ENCODE measurements around the gene PSMD10.
A peak's percentile ranks its signal among the peaks of the same experiment; 100 is the strongest.

Gene PSMD10

GRCh38 chrX:108091264-108091877 is at the start of gene PSMD10, which contains the start of gene ATG4A:
Gene PSMD10 (minus strand): TSS chrX:108091542. CDS start chrX:108091520, 22 bp downstream.
Gene ATG4A (plus strand): TSS chrX:108091778. CDS start chrX:108091827, 49 bp downstream.
- peak; percentile 85 for DNase-seq

GRCh38 chrX:108138814-108139702 is 47.7 kb upstream of the PSMD10 start:
- DNase-seq, result no peak

- no peak for DNase-seq
Observed at GRCh38 chrX:108134724-108135123, 43.4 kb upstream of the PSMD10 start.

GRCh38 chrX:108132876-108133275 is 41.5 kb upstream of the PSMD10 start:
- no peak for DNase-seq

GRCh38 chrX:108132034-108132433 is 40.7 kb upstream of the PSMD10 start:
- DNase-seq, result no peak

GRCh38 chrX:108131471-108131870 is 40.1 kb upstream of the PSMD10 start:
- DNase-seq, result no peak

- DNase-seq, result no peak
Observed at GRCh38 chrX:108130889-108131288, 39.5 kb upstream of the PSMD10 start.

GRCh38 chrX:108127152-108127551 is 35.8 kb upstream of the PSMD10 start:
- DNase-seq, result no peak

GRCh38 chrX:108126661-108127060 is 35.3 kb upstream of the PSMD10 start:
- no peak for DNase-seq

GRCh38 chrX:108123591-108124366 is 32.4 kb upstream of the PSMD10 start:
- no peak for DNase-seq

- DNase-seq, result no peak
Observed at GRCh38 chrX:108122748-108123147, 31.4 kb upstream of the PSMD10 start.

GRCh38 chrX:108121291-108121690 is 29.9 kb upstream of the PSMD10 start:
- no peak for DNase-seq

GRCh38 chrX:108117988-108118387 is 26.6 kb upstream of the PSMD10 start:
- DNase-seq, result no peak

- DNase-seq, result no peak
Observed at GRCh38 chrX:108114541-108114940, 23.2 kb upstream of the PSMD10 start.

GRCh38 chrX:108105473-108105872 is 14.1 kb upstream of the PSMD10 start:
- no peak for DNase-seq

GRCh38 chrX:108097380-108097779 is 6.0 kb upstream of the PSMD10 start:
- DNase-seq, result no peak

- DNase-seq, result no peak
Observed at GRCh38 chrX:108091878-108092291, 543 bp upstream of the PSMD10 start.

GRCh38 chrX:108090491-108091263 is 665 bp downstream of the PSMD10 start:
- no peak for DNase-seq

GRCh38 chrX:108088511-108088910 is 2.8 kb downstream of the PSMD10 start:
- no peak for DNase-seq

- no peak for DNase-seq
Observed at GRCh38 chrX:108087792-108088191, 3.5 kb downstream of the PSMD10 start.

- DNase-seq, result no peak
Observed at GRCh38 chrX:108081110-108081509, 10.2 kb downstream of the PSMD10 start.

- DNase-seq, result no peak
Observed at GRCh38 chrX:108072746-108073145, 18.6 kb downstream of the PSMD10 start.

- DNase-seq, result no peak
Observed at GRCh38 chrX:108071578-108071977, 19.8 kb downstream of the PSMD10 start.
